SHP77 (cell line): ENCODE measurements around the gene NLRP2B.
"Not testable (repeated sequence)": the region's sequence is repeated elsewhere in the genome, so short reads cannot be mapped to it uniquely, and the experiment has no call there.

Experiments used
- DNase-seq, 2 experiments: peaks; one replicate each; lab custom pipeline; 2025; lab: John Stamatoyannopoulos, UW

The NLRP2B gene

GRCh38 chrX:57680160-57680559 is at the start of gene NLRP2B:
NLRP2B (minus strand) TSS chrX:57680260.
- DNase-seq = no peak

- DNase-seq = not testable (repeated sequence)
These were observed 45.9 kb upstream of the NLRP2B start for GRCh38 chrX:57725995-57726394.

GRCh38 chrX:57681341-57681740 is 1.3 kb upstream of the NLRP2B start:
- no peak for DNase-seq

DNA sequence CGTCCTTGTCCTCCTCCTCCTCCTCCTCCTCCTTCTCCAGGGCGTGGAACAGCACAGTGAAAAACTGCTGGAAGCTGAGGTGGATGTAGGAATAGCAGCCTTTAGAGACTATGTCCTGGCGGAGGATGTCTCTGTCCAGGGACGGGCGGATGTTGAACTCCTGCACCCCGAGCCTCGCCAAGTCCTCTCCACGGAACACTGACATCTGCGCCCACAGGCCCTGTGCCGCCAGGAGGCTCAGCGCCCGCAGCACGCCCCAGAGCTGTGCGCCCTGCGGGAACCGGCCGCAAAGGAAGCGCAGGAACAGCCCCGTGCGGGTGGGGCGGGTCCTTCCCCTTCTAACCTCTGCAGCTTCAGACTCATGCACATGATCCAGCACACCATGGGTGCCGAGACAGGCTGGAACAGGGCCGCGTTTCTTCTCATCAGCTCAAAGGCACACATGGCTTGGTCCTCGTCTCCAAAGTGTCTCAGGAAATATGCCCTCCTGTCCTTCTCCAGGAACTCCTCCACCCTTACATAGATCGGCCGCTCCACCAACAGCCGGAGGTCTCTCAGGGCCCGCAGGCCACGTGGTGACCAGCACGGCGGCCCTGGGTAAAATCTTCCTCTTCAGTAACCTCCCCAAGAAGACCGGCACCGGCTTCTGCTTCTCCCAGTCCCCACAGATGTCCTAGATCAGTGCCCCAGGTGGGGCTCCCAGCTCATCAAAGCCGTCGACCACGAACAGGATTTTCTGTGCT is 1.2 kb downstream of the NLRP2B start:
- no peak for DNase-seq

GRCh38 chrX:57677132-57677858 is 2.8 kb downstream of the NLRP2B start:
- DNase-seq = no peak

GRCh38 chrX:57675320-57675719 is 4.7 kb downstream of the NLRP2B start:
- no peak for DNase-seq

DNA sequence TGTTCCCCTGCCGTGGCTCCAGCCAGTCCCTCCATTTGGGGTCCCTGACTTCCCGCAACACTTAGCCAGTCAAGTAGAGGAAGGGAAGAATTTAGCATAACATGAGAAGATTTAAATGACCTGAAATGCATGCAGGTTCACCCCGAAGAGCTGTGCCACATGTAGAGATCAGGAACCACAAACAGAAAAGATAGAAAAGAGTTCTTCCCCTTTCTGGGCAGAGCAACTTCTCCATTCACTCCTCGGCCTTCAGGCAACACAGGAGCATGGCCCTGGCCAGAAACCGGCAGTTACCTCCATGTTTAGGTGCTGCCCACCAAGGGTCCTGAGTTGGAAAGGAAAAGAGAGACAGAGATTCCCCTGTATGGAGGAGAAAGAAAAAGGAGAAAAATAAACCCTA is 5.2 kb downstream of the NLRP2B start:
- no peak for DNase-seq

- no peak for DNase-seq
These were observed 10.1 kb downstream of the NLRP2B start for GRCh38 chrX:57669961-57670360.

DNA sequence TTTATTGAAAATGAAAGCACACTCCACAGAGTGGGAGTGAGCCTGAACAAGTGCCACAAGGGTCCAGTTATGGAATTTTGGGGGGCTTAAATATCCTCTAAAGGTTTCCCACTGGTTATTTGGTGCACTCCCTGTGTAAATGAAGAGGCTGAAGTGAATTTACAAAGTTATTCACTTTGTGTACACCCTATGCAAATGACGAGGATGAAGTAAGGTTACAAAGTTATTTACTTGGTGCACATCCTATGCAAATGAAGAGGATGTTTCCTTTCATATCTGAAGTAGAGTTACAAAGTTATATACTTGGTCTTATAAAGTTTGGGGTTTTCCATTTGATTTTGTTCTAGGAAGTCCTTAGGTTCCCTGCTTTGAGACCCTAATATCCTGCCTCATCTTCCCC is 13.1 kb downstream of the NLRP2B start:
- DNase-seq = no peak

DNA sequence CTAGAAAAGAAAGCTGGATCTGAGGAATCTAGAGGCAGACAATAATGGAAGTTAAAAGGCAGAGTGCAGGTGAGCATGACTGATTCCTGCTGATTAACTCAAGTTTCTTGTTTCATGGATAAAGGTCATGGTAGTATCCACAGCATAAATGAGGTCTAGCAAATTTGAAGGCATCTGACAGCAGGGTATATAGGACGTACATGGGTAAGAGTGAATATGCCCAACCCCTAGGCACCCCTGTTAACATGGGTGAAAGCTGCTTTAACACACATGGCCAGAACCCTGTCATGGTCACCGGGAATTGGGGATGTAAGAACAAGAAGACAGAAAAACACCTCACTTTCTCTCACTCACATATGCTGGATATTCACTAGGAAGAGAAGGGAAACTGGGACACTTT is 25.0 kb downstream of the NLRP2B start:
- DNase-seq = no peak

- no peak for DNase-seq
These were observed 27.4 kb downstream of the NLRP2B start for GRCh38 chrX:57652705-57653104.

DNA sequence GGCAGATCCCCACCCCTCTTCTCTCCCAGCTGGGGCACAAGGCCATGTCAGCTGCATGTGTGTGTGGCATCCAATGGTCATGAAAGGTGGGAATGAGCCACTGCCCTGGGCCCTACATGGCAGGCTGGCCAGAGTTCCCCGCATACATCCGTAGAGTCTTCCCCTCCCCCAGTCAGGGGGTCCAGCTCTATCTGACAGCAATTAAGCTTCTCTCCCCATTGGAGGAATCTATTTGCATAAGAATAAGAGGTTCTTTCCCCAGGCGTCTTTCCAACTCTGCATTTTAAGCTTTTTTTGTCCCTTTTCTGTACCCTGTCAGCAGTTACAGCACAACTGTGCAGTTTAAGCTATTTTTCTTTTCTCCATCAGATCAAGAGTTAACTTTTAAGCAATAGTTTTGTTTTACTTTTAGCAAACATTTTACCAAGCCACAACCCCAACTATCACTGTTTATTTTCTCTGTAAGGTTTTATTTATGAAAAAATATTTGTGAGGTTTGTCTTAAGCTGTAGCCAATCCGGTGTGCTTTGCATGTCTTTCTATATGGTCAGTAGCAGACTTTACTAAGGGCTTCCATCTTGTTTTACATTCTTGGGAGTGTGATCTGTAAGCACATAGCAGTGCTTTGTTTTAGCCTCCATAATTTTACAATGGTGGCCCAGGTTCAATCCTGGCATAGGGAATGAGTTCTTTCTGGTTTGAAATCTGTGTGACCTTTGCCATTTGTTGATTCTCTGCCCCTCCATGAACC is 28.7 kb downstream of the NLRP2B start:
- DNase-seq = no peak

DNA sequence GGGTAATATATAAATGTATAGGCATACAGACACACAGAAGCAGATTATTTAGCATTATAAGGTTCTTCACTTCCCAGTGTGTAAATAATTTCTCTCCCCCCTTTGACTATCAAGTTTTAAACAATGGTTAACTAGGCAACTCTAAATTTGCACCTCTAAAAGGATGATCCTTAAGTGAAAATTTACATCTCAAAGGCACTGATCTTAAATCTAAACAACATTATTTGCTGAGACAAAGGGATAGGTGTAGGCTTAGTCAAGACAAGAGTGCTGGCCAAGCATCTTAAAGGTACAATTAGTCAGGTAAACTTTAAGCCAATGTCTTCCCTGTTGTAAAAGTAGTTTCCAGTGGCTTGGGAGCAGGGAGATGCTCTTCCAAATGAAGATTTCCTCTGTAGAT is 33.0 kb downstream of the NLRP2B start:
- DNase-seq = no peak

GRCh38 chrX:57643698-57644097 is 36.4 kb downstream of the NLRP2B start:
- no peak for DNase-seq

- no peak for DNase-seq
These were observed 38.7 kb downstream of the NLRP2B start for GRCh38 chrX:57641338-57641737.

DNA sequence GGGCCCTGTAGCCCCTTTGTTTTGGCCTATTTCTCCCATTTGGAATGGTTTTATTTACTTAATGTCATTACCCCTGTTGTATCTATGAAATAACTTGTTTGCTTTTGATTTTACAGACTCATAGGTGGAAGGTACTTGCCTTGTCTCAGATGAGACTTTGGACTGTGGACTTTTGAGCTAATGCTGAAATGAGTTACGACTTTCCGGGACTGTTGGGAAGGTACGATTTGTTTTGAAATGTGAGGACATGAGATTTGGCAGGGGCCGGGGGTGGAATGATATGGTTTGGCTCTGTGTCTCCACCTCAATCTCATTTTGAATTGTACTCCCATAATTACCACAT is 39.4 kb downstream of the NLRP2B start:
- no peak for DNase-seq

DNA sequence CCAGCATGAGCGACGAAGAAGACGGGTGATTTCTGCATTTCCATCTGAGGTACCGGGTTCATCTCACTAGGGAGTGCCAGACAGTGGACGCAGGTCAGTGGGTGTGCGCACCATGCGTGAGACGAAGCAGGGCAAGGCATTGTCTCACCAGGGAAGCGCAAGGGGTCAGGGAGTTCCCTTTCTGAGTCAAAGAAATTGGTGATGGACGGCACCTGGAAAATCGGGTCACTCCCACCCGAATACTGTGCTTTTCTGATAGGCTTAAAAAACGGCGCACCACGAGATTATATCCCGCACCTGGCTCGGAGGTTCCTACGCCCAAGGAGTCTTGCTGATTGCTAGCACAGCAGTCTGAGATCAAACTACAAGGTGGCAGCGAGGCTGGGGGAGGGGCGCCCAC is 50.6 kb downstream of the NLRP2B start:
- DNase-seq = not testable (repeated sequence)
